ENCODE results near the gene CEP192. TPM values are rescaled to one million over a fixed set of nuclear protein-coding genes. Genes with fewer than 3 reads are reported as not detected.

The CEP192 gene
- total RNA-seq, 4 donors from 2014 or later: 16.9 to 28.6 (median 20.0) TPM

DNA sequence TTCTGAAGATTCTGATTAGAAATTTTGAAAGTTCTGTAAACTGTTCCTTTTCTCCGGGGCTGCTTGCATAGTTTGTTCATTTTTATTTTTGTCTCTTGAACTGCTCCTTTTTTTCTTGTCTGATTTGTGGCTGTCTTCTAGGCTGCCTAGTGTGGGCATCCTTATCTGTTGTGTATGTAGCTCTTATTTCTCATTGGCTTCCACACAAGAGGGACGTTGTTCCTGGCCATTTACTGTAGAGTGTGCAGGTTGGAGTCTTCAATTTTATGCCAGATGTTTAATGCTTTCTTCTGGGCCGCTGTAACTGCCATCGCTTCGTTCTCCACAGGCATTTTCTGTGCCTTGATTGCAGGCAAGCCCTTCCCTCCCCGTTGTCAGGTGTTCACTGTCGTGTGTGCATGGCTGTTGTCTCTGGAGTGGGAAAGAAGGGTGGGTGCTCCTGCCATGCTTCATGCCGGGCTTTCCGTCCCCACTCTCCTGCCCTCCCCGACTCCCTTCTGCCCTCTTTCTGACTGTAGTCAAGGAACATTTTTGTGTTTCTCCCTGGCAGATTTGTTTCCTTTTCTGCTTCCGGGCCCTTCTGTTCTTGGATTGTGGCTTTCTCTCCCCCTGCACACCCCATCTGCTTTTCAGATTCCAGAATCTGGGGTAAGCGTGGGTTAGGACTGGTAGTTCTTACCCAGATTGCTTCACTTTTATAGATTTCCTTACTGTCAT, 15.5 kb downstream of the CEP192 start:
- 72 to 87% methylated on average over 7 to 12 of the region's 12 CpGs for WGBS, 2 donors (ENCODE audit: low coverage in 1 of 2)
- H3K36me3 ChIP-seq: peaks cover 0 to 59% of the 10 kb centered on the region in 2 donors
- no peak for ATAC-seq
- H3K4me1 ChIP-seq: no peaks in the 10 kb centered on the region
- no peak overlapping the region for H3K4me3 ChIP-seq
- no peaks in the 10 kb centered on the region for H3K27me3 ChIP-seq
- peak overlapping the region in 1 of 4 donors; percentile 10 for H3K27ac ChIP-seq
- H3K9me3 ChIP-seq: no peaks in the 10 kb centered on the region
- TF ChIP-seq EP300 (IDR thresholded peaks at IDR 0.05) (no peak), POLR2AphosphoS5 (IDR thresholded peaks at IDR 0.05) (no peak), POLR2A (IDR thresholded peaks at IDR 0.05) (no peak)
- TF ChIP-seq, protein P1, sequence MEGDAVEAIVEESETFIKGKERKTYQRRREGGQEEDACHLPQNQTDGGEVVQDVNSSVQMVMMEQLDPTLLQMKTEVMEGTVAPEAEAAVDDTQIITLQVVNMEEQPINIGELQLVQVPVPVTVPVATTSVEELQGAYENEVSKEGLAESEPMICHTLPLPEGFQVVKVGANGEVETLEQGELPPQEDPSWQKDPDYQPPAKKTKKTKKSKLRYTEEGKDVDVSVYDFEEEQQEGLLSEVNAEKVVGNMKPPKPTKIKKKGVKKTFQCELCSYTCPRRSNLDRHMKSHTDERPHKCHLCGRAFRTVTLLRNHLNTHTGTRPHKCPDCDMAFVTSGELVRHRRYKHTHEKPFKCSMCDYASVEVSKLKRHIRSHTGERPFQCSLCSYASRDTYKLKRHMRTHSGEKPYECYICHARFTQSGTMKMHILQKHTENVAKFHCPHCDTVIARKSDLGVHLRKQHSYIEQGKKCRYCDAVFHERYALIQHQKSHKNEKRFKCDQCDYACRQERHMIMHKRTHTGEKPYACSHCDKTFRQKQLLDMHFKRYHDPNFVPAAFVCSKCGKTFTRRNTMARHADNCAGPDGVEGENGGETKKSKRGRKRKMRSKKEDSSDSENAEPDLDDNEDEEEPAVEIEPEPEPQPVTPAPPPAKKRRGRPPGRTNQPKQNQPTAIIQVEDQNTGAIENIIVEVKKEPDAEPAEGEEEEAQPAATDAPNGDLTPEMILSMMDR (IDR thresholded peaks at IDR 0.05): no peak

DNA sequence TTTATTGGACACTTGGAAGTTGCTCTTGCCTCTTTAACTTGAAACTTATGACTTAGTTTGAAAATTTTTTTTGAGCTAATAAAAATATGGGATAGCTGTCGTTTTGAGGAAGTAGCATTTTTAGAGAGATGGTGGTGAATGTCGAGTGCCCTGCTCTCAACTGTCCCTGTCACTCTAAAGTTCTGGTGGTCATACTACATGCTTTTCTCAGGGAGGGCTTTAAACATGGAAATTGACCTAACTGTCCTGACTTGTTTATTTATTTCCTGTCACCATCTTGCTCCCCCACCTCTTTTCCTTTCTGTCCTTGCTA, 16.0 kb downstream of the CEP192 start:
- WGBS, 2 donors (ENCODE audit: low coverage in 1 of 2): 51 to 58% methylated on average over 2 of the region's 2 CpGs
- no peak overlapping the region for H3K4me3 ChIP-seq
- H3K27ac ChIP-seq: no peak overlapping the region
- H3K27me3 ChIP-seq: no peaks in the 10 kb centered on the region
- peaks cover 0 to 59% of the 10 kb centered on the region in 2 donors for H3K36me3 ChIP-seq
- no peaks in the 10 kb centered on the region for H3K9me3 ChIP-seq
- no peak for ATAC-seq
- TF ChIP-seq EP300 (IDR thresholded peaks at IDR 0.05): no peak
- no peak for TF ChIP-seq POLR2AphosphoS5 (IDR thresholded peaks at IDR 0.05)
- TF ChIP-seq POLR2A (IDR thresholded peaks at IDR 0.05): no peak
- TF ChIP-seq, protein P1 (IDR thresholded peaks at IDR 0.05): no peak
- H3K4me1 ChIP-seq: no peaks in the 10 kb centered on the region

DNA sequence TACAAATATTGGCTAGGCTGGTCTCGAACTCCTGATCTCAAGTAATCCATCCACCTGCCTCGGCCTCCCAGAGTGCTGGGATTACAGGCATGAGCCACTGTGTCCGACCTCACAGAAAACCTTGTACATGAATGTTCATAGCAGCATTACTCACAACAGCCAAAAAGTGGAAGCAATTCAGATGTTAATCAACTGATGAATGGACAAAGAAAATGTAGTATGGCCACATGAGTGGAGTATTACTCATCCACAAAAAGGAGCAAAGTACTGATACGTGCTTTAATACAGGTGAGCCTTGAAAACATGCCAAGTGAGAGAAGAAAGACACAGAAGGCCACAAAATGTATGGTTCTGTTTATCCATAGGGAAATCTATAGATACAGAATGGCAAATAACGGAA, 20.6 kb downstream of the CEP192 start:
- H3K27me3 ChIP-seq: no peaks in the 10 kb centered on the region
- H3K4me1 ChIP-seq: no peaks in the 10 kb centered on the region
- no peak overlapping the region for H3K4me3 ChIP-seq
- WGBS, 2 donors (ENCODE audit: low coverage in 1 of 2): 70 to 88% methylated on average over 2 to 3 of the region's 5 CpGs
- H3K9me3 ChIP-seq: no peaks in the 10 kb centered on the region
- no peak overlapping the region for H3K27ac ChIP-seq
- no peak for TF ChIP-seq EP300 (IDR thresholded peaks at IDR 0.05)
- TF ChIP-seq, protein P1 (IDR thresholded peaks at IDR 0.05): no peak
- no peak for TF ChIP-seq POLR2AphosphoS5 (IDR thresholded peaks at IDR 0.05)
- TF ChIP-seq POLR2A (IDR thresholded peaks at IDR 0.05): no peak
- peaks cover 0 to 93% of the 10 kb centered on the region in 2 donors for H3K36me3 ChIP-seq
- ATAC-seq: no peak

DNA sequence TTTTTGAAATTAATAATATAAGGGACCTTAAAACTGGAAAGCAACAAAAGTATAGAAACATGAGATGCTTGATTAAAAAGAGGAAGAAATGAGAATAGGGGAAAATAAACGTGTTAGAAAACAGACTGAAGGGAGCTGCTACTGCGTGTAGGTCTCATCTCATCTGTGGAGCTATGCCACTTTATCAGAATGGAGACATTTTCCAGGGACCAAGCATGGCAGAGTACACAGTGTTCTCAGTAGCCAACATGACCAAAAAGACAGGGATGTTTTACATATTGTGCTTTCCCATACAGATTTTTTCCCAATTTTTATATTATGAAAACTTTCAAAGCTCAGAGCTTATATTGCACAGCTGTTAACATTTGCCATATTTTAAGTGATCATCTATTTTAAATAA, 23.1 kb downstream of the CEP192 start:
- Histone ChIP-seq H3K27me3 (no peaks in the 10 kb centered on the region), H3K4me3 (no peak overlapping the region), H3K27ac (no peak overlapping the region), H3K4me1 (no peaks in the 10 kb centered on the region), H3K36me3 (peaks cover 0 to 100% of the 10 kb centered on the region in 2 donors), H3K9me3 (no peaks in the 10 kb centered on the region)
- WGBS, 2 donors (ENCODE audit: low coverage in 1 of 2): 81 to 83% methylated on average over 2 of the region's 2 CpGs
- ATAC-seq: no peak
- no peak for TF ChIP-seq EP300 (IDR thresholded peaks at IDR 0.05)
- no peak for TF ChIP-seq POLR2AphosphoS5 (IDR thresholded peaks at IDR 0.05)
- no peak for TF ChIP-seq POLR2A (IDR thresholded peaks at IDR 0.05)
- TF ChIP-seq, protein P1 (IDR thresholded peaks at IDR 0.05): no peak

DNA sequence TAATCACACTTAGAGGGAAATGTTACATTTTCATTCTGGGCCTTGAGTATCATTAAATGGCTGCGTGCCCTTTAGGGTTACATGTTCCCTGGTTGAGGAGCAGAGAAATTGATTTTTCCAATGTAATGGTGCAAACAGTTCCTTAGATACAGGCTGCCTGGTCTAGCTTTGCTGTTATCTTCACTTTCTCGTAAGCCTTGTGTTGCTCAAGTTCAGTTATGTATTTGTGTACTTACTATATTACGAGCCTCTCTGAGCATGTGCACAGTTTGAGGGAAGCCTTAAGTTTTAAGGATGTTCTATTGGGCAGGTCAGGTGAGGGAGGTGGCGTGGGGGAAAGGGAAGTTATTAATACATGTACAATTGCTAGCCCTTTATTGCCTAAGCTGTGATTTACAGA, 23.7 kb downstream of the CEP192 start:
- TF ChIP-seq POLR2A (IDR thresholded peaks at IDR 0.05) (no peak), POLR2AphosphoS5 (IDR thresholded peaks at IDR 0.05) (no peak), EP300 (IDR thresholded peaks at IDR 0.05) (no peak)
- TF ChIP-seq, protein P1 (IDR thresholded peaks at IDR 0.05): no peak
- Histone ChIP-seq H3K27me3 (no peaks in the 10 kb centered on the region), H3K4me1 (no peaks in the 10 kb centered on the region), H3K9me3 (no peaks in the 10 kb centered on the region), H3K4me3 (no peak overlapping the region), H3K27ac (no peak overlapping the region), H3K36me3 (peaks cover 0 to 100% of the 10 kb centered on the region in 2 donors)
- 87 to 97% methylated on average over 4 of the region's 4 CpGs for WGBS, 2 donors (ENCODE audit: low coverage in 1 of 2)
- ATAC-seq: no peak
